Measurements from ENCODE around the gene MSANTD1.

MSANTD1 gene

DNA sequence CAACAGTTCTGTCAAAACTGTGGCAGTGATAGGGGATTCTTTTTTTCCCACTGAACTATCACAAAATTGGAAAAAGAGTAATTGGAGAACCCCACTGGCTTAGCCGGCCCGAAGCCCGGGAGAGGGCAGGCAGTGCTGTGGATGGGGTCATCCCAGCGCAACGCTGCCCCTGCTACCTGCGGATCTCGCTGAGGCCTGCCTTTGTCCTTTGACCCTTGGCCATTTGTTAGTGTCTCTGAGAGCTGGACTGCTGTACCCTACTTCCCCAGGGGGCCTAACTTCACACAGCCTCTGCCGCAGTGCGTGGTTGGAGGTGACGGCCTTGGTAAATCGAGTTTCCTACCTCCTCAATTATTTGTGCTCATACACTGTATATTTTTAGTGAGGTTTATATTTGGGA, 43.0 kb upstream of the MSANTD1 start:
- H3K27ac ChIP-seq: no peak overlapping the region
- TF ChIP-seq, protein P1, sequence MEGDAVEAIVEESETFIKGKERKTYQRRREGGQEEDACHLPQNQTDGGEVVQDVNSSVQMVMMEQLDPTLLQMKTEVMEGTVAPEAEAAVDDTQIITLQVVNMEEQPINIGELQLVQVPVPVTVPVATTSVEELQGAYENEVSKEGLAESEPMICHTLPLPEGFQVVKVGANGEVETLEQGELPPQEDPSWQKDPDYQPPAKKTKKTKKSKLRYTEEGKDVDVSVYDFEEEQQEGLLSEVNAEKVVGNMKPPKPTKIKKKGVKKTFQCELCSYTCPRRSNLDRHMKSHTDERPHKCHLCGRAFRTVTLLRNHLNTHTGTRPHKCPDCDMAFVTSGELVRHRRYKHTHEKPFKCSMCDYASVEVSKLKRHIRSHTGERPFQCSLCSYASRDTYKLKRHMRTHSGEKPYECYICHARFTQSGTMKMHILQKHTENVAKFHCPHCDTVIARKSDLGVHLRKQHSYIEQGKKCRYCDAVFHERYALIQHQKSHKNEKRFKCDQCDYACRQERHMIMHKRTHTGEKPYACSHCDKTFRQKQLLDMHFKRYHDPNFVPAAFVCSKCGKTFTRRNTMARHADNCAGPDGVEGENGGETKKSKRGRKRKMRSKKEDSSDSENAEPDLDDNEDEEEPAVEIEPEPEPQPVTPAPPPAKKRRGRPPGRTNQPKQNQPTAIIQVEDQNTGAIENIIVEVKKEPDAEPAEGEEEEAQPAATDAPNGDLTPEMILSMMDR (conservative IDR thresholded peaks at IDR 0.05): no peak

DNA sequence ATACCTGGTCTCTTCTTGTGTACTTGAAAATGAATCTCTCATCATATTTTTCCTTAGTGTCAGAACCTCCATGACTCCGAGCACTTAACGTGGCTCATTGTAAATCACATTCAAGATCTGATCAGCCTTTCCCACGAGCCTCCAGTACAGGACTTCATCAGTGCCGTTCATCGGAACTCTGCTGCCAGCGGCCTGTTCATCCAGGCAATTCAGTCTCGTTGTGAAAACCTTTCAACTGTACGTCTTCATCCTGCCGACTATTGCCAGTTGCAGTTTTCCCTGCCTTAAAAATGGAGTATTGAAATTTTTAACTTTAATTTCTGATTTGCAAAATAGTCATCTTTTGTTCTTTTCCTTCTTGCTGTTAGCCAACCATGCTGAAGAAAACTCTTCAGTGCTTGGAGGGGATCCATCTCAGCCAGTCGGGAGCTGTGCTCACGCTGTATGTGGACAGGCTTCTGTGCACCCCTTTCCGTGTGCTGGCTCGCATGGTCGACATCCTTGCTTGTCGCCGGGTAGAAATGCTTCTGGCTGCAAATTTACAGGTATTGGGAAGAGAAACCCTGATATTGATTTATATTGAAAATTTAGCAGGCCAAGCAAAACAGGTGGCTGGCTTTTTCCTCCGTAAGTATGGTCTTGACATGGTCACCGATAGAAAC, 42.4 kb upstream of the MSANTD1 start:
- H3K27ac ChIP-seq: no peak overlapping the region
- TF ChIP-seq, protein P1 (conservative IDR thresholded peaks at IDR 0.05): no peak

DNA sequence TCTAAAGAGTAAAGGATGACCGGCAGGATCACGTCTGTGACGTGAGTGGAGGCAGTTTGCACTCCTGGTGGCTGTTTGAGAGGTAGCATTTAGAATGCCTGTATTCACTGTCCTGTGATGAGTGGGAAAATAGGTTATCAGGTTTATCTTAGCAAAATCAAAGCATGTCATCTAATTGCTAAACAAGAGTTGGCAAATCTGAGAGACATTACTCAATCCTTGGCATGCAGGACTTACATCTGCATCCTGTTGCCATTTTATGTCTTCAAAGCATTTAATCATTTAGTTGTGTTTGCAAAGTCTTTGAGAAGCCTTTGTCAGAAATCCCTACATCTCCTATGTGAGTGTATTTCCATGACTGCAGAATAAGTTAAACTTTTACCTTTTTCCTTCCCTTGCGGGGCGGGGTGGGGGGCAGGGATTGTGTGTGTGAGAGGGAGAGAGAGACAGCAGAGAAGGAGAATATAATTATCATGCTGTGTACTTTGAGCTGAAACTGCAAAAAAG, 41.4 kb upstream of the MSANTD1 start:
- TF ChIP-seq, protein P1 (conservative IDR thresholded peaks at IDR 0.05): no peak
- H3K27ac ChIP-seq: no peak overlapping the region

DNA sequence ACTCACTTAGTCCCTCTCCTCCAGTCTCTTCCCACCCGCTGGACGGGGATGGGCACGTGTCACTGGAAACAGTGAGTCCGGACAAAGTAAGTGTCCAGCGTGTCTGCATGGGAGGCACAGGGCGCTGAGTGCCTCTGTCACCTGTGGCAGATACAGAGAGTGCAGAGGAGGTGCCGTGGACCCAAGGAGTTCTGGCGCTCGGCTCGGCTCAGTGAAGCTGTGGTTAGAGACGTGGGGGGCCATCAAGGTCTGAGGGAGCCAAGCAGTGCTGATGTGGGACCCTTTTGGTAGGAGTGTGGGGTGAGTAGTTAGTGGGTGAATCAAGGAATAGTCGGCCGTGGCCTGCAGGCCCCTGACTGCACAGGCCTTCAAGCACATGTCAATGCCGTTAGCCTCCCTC, 40.1 kb upstream of the MSANTD1 start:
- no peak overlapping the region for H3K27ac ChIP-seq
- TF ChIP-seq, protein P1 (conservative IDR thresholded peaks at IDR 0.05): no peak

DNA sequence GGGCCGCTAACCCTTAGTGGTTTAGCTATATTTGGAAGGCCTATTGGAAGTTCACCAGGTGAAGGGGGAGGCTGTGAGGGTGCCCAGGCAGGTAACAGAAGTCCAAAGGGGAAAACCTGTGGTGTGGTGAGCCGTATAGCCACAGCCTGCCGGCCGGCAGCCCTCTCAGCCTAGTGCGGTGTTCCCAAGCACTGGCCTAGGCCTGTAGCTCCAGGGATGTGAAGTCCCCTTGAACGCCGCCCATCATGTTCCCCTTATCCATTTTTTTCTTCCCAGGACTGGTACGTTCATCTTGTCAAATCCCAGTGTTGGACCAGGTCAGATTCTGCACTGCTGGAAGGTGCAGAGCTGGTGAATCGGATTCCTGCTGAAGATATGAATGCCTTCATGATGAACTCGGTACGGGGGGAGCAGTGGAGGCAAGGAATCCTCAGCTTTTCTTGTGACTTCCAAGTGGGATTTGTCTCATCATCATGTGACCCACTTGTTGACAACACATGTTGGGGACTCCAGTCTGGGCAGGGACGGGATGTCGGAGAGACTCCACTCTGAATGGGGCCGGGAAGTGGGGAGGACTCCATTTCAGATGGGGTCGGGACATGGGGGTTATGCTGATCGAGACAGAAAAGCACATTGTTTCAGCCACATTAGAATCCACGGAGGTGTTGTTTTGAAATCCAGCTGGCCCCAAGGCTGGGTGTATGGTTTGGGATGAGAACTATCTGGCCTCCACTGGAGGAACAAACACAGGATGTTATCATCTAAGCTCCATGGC, 39.2 kb upstream of the MSANTD1 start:
- H3K27ac ChIP-seq: no peak overlapping the region
- TF ChIP-seq, protein P1 (conservative IDR thresholded peaks at IDR 0.05): no peak

DNA sequence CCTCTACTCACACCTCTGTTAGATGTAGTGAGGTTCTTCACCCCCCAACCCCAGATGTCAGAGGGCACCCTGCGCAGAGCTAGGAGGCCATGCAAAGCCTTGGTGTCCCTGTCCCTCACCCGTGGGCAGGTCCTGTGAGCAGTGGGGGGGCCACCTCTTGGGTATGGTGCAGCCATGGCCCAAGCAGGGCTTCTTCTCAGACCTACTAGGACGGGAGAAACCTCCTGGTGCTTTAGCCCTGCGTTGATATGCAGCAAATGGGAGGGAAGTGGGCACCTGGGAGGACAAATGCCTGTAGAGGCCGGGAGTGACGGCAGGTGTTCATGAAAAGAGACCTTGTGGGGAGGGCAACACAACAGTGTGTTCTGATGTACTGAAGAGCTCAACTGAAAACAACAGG, 38.5 kb upstream of the MSANTD1 start:
- H3K27ac ChIP-seq: no peak overlapping the region
- TF ChIP-seq, protein P1 (conservative IDR thresholded peaks at IDR 0.05): no peak

- TF ChIP-seq, protein P1 (conservative IDR thresholded peaks at IDR 0.05): no peak
- no peak overlapping the region for H3K27ac ChIP-seq
Measured at GRCh38 chr4:3211866-3212265, 37.1 kb upstream of the MSANTD1 start.
